GM21528 (cell line): ENCODE measurements around the gene OR2D2.
"Not testable (repeated sequence)": the region's sequence is repeated elsewhere in the genome, so short reads cannot be mapped to it uniquely, and the experiment has no call there.

Experiments used
- ATAC-seq: cut with Tn5 transposase; IDR thresholded peaks from one replicate; pipeline ENCODE4 v1.9.1; 2021; ENCODE audit warnings: mild to moderate bottlenecking, moderate library complexity; ENCODE audit not compliant: unreplicated experiment, low FRiP score

OR2D2 gene

GRCh38 chr11:6887711-6888110 is 4.6 kb downstream of the OR2D2 start:
- ATAC-seq, result not testable (repeated sequence)

GRCh38 chr11:6882751-6883150 is 9.5 kb downstream of the OR2D2 start:
- ATAC-seq, result no peak

- no peak for ATAC-seq
Measured at GRCh38 chr11:6876914-6877313, 15.4 kb downstream of the OR2D2 start.

GRCh38 chr11:6876325-6876724 is 16.0 kb downstream of the OR2D2 start, which contains the start of gene OR10A4:
Gene OR10A4 (plus strand): TSS chr11:6876625. CDS start chr11:6876648, 23 bp downstream.
- no peak for ATAC-seq

GRCh38 chr11:6875761-6876160 is 16.5 kb downstream of the OR2D2 start:
- ATAC-seq, result no peak

GRCh38 chr11:6871278-6871677 is 21.0 kb downstream of the OR2D2 start:
- ATAC-seq, result no peak

- no peak for ATAC-seq
Measured at GRCh38 chr11:6864438-6864837, 27.9 kb downstream of the OR2D2 start.

- ATAC-seq, result no peak
Measured at GRCh38 chr11:6862961-6863360, 29.3 kb downstream of the OR2D2 start, which contains the start of gene OR10A2. Gene OR10A2 (plus strand): TSS chr11:6863057. CDS start chr11:6869755, 6,698 bp downstream.

- no peak for ATAC-seq
Measured at GRCh38 chr11:6856871-6857270, 35.4 kb downstream of the OR2D2 start.

- no peak for ATAC-seq
Measured at GRCh38 chr11:6855971-6856541, 36.2 kb downstream of the OR2D2 start.

GRCh38 chr11:6854801-6855200 is 37.5 kb downstream of the OR2D2 start:
- ATAC-seq, result not testable (repeated sequence)

GRCh38 chr11:6850526-6850925 is 41.8 kb downstream of the OR2D2 start:
- ATAC-seq, result no peak

GRCh38 chr11:6845383-6845782 is 46.9 kb downstream of the OR2D2 start, which contains the start of gene OR10A5:
Gene OR10A5 (plus strand): TSS chr11:6845683. CDS start chr11:6845683, 0 bp downstream.
- no peak for ATAC-seq

- no peak for ATAC-seq
Measured at GRCh38 chr11:6844356-6844755, 47.9 kb downstream of the OR2D2 start.

- no peak for ATAC-seq
Measured at GRCh38 chr11:6843670-6844069, 48.6 kb downstream of the OR2D2 start.

- no peak for ATAC-seq
Measured at GRCh38 chr11:6841694-6842093, 50.6 kb downstream of the OR2D2 start.
